Endodermal cell (in vitro differentiated cells): Measurements from ENCODE around the gene TP53RK. TPM values are rescaled to one million over a fixed set of nuclear protein-coding genes. Genes with fewer than 3 reads are reported as not detected.

ENCODE experiments used
- DNase-seq: peaks from one replicate; pipeline ENCODE4 v3.0.0-alpha.2; 2017
- H3K27ac ChIP-seq: 2 replicates; pipeline ENCODE4 v1.5.1; 2013; ENCODE audit warnings: mild to moderate bottlenecking, low read depth, low read length, moderate library complexity
- H3K27me3 ChIP-seq: 2 replicates; pipeline ENCODE4 v1.6.1; 2013; ENCODE audit warnings: mild to moderate bottlenecking, low read length, moderate library complexity; ENCODE audit not compliant: insufficient read depth, control insufficient read depth, poor library complexity, severe bottlenecking
- H3K36me3 ChIP-seq: 2 replicates; pipeline ENCODE4 v1.7.0; 2013; ENCODE audit warnings: mild to moderate bottlenecking, low read length, moderate library complexity; ENCODE audit not compliant: control insufficient read depth, insufficient read depth
- H3K4me1 ChIP-seq: one replicate; pipeline ENCODE4 v1.7.0; 2013; ENCODE audit warnings: low read length; ENCODE audit not compliant: control insufficient read depth, insufficient read depth
- H3K4me3 ChIP-seq: 2 replicates; pipeline ENCODE4 v1.5.1; 2013; ENCODE audit warnings: mild to moderate bottlenecking, low read length, moderate library complexity
- H3K9ac ChIP-seq: 2 replicates; pipeline ENCODE4 v1.6.1; 2013; ENCODE audit warnings: mild to moderate bottlenecking, low read length, moderate library complexity; ENCODE audit not compliant: poor library complexity, severe bottlenecking; ENCODE audit errors: extremely low read depth
- H3K9me3 ChIP-seq: 2 replicates; pipeline ENCODE4 v1.6.1; 2013; ENCODE audit warnings: mild to moderate bottlenecking, low read length, moderate library complexity; ENCODE audit not compliant: control insufficient read depth
- H3K27ac Mint-ChIP-seq: 2 replicates; pipeline ENCODE4 v1.8.0; 2020; ENCODE audit warnings: mixed read lengths
- H3K27me3 Mint-ChIP-seq: 2 replicates; pipeline ENCODE4 v1.8.0; 2021; ENCODE audit warnings: mild to moderate bottlenecking, mixed read lengths; ENCODE audit not compliant: insufficient read depth
- H3K36me3 Mint-ChIP-seq: 2 replicates; pipeline ENCODE4 v1.8.0; 2020; ENCODE audit warnings: low read depth, mixed read lengths
- H3K4me1 Mint-ChIP-seq: 2 replicates; pipeline ENCODE4 v1.8.0; 2020; ENCODE audit warnings: mixed read lengths
- H3K4me3 Mint-ChIP-seq: 2 replicates; pipeline ENCODE4 v1.8.0; 2020; ENCODE audit warnings: mild to moderate bottlenecking, moderate library complexity, mixed read lengths
- H3K9me3 Mint-ChIP-seq: 2 replicates; pipeline ENCODE4 v1.8.0; 2020; ENCODE audit warnings: mild to moderate bottlenecking, mixed read lengths
- CTCF ChIP-seq: fragments of 200-600 bp; sonication (generic); conservative IDR thresholded peaks from 2 replicates; pipeline ENCODE4 v1.5.0; 2021; ENCODE audit warnings: antibody characterized with exemption, mild to moderate bottlenecking
- WGBS, 2 experiments: methylation state at CpG; one replicate each; pipeline versions ENCODE4 v1.1.5 to v1.1.7; 2013; ENCODE audit warnings: missing lambda C conversion rate in 2 of 2, mixed read lengths in 1 of 2; ENCODE audit not compliant: insufficient coverage in 1 of 2, insufficient read length in 1 of 2; 5-methylcytosine and 5-hydroxymethylcytosine counted together
- total RNA-seq, 2 donors: library from RNA; stranded (reverse); fragmentation: NEBNext Ultra II Directional in 1 of 2; extraction: Animal tissue kit (Norgen Biotek cat#: 25700) in 1 of 2; gene quantifications; 2 replicates in 1 of 2; 3 replicates in 1 of 2; pipeline ENCODE4 v1.2.1, GENCODE V29; 2021

Gene TP53RK
- total RNA-seq, 2 donors from 2014 or later: 9.4 to 9.9 TPM

GRCh38 chr20:46671866-46672542, 17.2 kb downstream of the TP53RK start:
- Histone ChIP-seq H3K4me3 (no peak overlapping the region), H3K9me3 (peaks cover 14% of the 10 kb centered on the region), H3K27ac (no peak overlapping the region), H3K9ac (no peak overlapping the region), H3K27me3 (no peaks in the 10 kb centered on the region), H3K4me1 (no peaks in the 10 kb centered on the region), H3K36me3 (no peaks in the 10 kb centered on the region)
- H3K9me3 Mint-ChIP-seq: peaks cover 11% of the 10 kb centered on the region
- H3K4me1 Mint-ChIP-seq: peaks cover 8% of the 10 kb centered on the region
- no peak for TF ChIP-seq CTCF
- H3K27me3 Mint-ChIP-seq: peaks cover 2% of the 10 kb centered on the region
- DNase-seq: no peak
- 98 to 100% methylated on average over 2 to 3 of the region's 3 CpGs for WGBS, 2 experiments
- H3K36me3 Mint-ChIP-seq: peaks cover 3% of the 10 kb centered on the region
- no peak overlapping the region for H3K27ac Mint-ChIP-seq
- H3K4me3 Mint-ChIP-seq: no peak overlapping the region

- no peak overlapping the region for H3K4me3 Mint-ChIP-seq
These were observed 18.4 kb downstream of the TP53RK start for GRCh38 chr20:46670585-46671584.

More at GRCh38 chr20:46670585-46671584, 18.4 kb downstream of the TP53RK start:
- Mint-ChIP-seq H3K9me3 (peaks cover 11% of the 10 kb centered on the region), H3K4me1 (peaks cover 8% of the 10 kb centered on the region), H3K27me3 (peaks cover 2% of the 10 kb centered on the region), H3K36me3 (peaks cover 2% of the 10 kb centered on the region), H3K27ac (no peak overlapping the region)
- Histone ChIP-seq H3K9me3 (peaks cover 14% of the 10 kb centered on the region), H3K27me3 (no peaks in the 10 kb centered on the region), H3K4me1 (no peaks in the 10 kb centered on the region), H3K27ac (no peak overlapping the region), H3K9ac (no peak overlapping the region), H3K4me3 (no peak overlapping the region), H3K36me3 (no peaks in the 10 kb centered on the region)
- no peak for TF ChIP-seq CTCF
- WGBS, 2 experiments: 88 to 92% methylated on average over 2 of the region's 3 CpGs
- DNase-seq: no peak
